Omental fat pad (tissue), 4 donors: ENCODE data around the gene SPATS2. TPM values are rescaled to one million over a fixed set of nuclear protein-coding genes. Genes with fewer than 3 reads are reported as not detected.

ENCODE experiments used
- ATAC-seq: fragments of 150-250 bp; one replicate; pipeline ENCODE4 v1.9.1; 2016; ENCODE audit warnings: mild to moderate bottlenecking, moderate library complexity; ENCODE audit not compliant: low FRiP score
- DNase-seq: peaks from one replicate; pipeline ENCODE4 v3.0.0-alpha.2; 2019; ENCODE audit warnings: low spot score
- total RNA-seq, 4 donors: library from RNA; depleted of rRNA; stranded (reverse); fragments of >200 nt; gene quantifications; one replicate each; pipeline ENCODE4 v1.1.0, GENCODE V29; 2016
- TF ChIP-seq, protein P1 (sequence below), 3 donors: fragments of 450-650 bp; IDR thresholded peaks; one replicate each; pipeline ENCODE4 v1.5.1; 2016 to 2017; ENCODE audit warnings: antibody characterized with exemption in 3 of 3, mild to moderate bottlenecking in 3 of 3, moderate library complexity in 2 of 3

The SPATS2 gene
- total RNA-seq, 4 donors from 2014 or later: 8.0 to 16.2 (median 9.7) TPM

DNA sequence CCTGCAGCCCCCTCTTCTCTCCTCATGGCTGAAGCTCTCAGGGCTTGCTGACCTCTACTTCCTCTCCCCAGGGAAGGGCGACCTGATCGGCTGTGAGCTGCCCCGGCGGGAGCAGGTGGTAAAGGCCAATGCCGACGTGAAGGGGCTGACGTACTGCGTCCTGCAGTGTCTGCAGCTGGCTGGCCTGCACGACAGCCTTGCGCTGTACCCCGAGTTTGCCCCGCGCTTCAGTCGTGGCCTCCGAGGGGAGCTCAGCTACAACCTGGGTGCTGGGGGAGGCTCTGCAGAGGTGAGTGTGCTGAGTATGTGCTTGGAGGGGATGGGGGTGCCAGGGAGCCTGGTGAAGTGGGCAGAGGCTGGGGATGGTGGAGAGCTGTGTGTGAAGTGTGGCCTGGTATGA lies 187.0 kb downstream of the SPATS2 start:
- DNase-seq: no peak
- TF ChIP-seq, protein P1, sequence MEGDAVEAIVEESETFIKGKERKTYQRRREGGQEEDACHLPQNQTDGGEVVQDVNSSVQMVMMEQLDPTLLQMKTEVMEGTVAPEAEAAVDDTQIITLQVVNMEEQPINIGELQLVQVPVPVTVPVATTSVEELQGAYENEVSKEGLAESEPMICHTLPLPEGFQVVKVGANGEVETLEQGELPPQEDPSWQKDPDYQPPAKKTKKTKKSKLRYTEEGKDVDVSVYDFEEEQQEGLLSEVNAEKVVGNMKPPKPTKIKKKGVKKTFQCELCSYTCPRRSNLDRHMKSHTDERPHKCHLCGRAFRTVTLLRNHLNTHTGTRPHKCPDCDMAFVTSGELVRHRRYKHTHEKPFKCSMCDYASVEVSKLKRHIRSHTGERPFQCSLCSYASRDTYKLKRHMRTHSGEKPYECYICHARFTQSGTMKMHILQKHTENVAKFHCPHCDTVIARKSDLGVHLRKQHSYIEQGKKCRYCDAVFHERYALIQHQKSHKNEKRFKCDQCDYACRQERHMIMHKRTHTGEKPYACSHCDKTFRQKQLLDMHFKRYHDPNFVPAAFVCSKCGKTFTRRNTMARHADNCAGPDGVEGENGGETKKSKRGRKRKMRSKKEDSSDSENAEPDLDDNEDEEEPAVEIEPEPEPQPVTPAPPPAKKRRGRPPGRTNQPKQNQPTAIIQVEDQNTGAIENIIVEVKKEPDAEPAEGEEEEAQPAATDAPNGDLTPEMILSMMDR (IDR thresholded peaks at IDR 0.05): no peak
- no peak for ATAC-seq

GRCh38 chr12:49555631-49556390 lies 188.5 kb downstream of the SPATS2 start:
- ATAC-seq (no peak), DNase-seq (no peak)
- TF ChIP-seq, protein P1 (IDR thresholded peaks at IDR 0.05): no peak

DNA sequence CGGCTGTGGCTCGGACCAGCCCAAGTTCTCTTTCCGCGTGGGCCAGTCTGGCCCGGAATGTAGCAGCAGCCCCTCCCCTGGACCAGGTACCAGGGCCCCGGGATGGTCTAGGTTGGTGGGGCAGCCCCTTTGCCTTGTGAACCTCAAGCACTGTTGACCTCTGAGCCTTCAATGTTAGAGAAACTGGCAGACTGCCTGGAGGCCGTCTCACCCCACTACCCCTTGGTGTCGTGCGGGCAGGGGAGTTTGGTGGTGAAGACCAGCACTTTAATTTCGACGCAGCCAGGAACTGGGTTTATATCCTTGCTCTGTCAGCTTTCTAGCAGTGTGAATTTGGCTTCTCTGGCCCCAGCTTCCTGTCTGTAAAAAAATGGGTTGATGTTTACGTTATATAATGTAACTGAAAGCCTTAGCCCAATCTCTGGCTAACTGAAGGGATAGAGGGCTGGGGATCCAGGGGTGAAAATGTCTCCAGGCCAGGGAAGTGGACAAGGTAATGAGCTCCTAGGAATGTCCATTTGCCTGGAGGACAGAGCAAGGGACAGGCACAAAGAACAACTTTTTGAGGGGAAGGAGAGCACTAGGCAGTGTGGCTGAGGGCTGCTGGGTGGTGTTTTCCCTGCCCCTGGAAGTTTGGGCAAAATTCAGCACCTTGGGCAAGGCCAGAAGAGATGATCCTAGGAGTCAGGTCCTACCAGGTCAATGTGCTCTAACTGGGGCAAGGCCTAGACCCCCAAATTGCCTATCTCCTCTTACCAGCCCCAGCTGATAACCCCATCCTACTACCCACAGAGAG lies 189.3 kb downstream of the SPATS2 start:
- no peak for DNase-seq
- TF ChIP-seq, protein P1 (IDR thresholded peaks at IDR 0.05): no peak
- ATAC-seq: no peak

GRCh38 chr12:49557187-49557916 lies 190.1 kb downstream of the SPATS2 start:
- no peak for DNase-seq
- ATAC-seq: no peak
- TF ChIP-seq, protein P1 (IDR thresholded peaks at IDR 0.05): no peak

DNA sequence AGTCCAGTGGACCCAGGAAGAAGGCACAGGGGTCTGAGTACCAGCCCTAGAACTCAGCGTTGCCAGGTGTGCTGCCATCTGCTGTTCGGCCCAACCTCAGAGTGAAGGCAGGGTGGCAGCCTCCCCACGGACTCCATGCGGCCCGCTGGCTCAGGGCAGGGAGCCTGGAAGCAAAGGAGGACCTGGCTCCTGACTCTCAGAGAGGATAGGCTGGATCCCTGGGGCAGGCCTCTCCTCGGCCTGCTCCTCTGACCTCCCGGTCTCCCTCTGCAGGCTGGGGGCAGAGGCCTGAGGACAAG lies 190.6 kb downstream of the SPATS2 start:
- DNase-seq: no peak
- TF ChIP-seq, protein P1 (IDR thresholded peaks at IDR 0.05): no peak
- ATAC-seq: no peak

DNA sequence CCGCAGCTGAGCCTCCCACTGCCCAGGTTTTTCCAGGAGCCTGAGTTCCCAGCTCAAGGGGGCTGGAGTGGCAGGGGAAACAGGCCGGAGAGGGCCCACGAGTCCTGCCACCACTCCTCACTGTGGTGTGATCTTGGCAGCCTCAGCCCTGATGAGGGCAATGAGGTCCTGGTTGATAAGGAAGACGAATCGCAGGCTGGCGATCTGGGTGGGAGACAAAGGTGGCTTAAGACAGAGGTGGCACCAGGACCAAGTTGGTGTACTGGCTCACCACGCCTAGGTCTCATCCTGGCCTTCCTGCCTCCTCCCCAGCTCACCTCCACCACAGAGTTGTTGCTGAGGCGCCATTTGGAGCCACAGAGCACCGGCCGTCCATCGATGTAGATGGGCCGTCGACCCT lies 191.3 kb downstream of the SPATS2 start:
- DNase-seq (no peak), ATAC-seq (no peak)
- TF ChIP-seq, protein P1 (IDR thresholded peaks at IDR 0.05): no peak
